Fibroblast of lung (primary cell): Measurements from ENCODE around the gene TBC1D10B. TPM values are rescaled to one million over a fixed set of nuclear protein-coding genes. Genes with fewer than 3 reads are reported as not detected.
"Not testable (repeated sequence)": the region's sequence is repeated elsewhere in the genome, so short reads cannot be mapped to it uniquely, and the experiment has no call there.

Experiments
- DNase-seq, 2 donors: peaks; one replicate each; pipeline versions ENCODE4 v3.0.0 to v3.0.0-alpha.2; 2010; ENCODE audit warnings: low read depth in 2 of 2
- H2AFZ ChIP-seq: 2 replicates; pipeline ENCODE4 v1.5.1; 2012; ENCODE audit warnings: low read length, control low read depth, inconsistent platforms
- H3K27ac ChIP-seq: 2 replicates; pipeline ENCODE4 v1.5.1; 2011; ENCODE audit warnings: low read length, control low read depth; ENCODE audit not compliant: insufficient read depth
- H3K27me3 ChIP-seq: 2 replicates; pipeline ENCODE4 v1.5.1; 2011; ENCODE audit warnings: mild to moderate bottlenecking, low read length; ENCODE audit not compliant: control insufficient read depth, insufficient read depth
- H3K36me3 ChIP-seq: 2 replicates; pipeline ENCODE4 v1.5.1; 2011; ENCODE audit warnings: low read length; ENCODE audit not compliant: control insufficient read depth, insufficient read depth
- H3K4me1 ChIP-seq: 2 replicates; pipeline ENCODE4 v1.5.1; 2011; ENCODE audit warnings: low read length; ENCODE audit not compliant: control insufficient read depth, insufficient read depth; ENCODE audit errors: extremely low read depth
- H3K4me2 ChIP-seq: 2 replicates; pipeline ENCODE4 v1.5.1; 2011; ENCODE audit warnings: low read length, control low read depth; ENCODE audit not compliant: insufficient read depth; ENCODE audit errors: extremely low read depth
- H3K4me3 ChIP-seq, 4 experiments: fragments of 200-600 bp in 1 of 4; sonication (generic) in 1 of 4; replicated peaks in 1 of 4; 2 replicates each; pipeline ENCODE4 v1.5.1; 2011 to 2016; ENCODE audit warnings: low read length in 4 of 4, low read depth in 3 of 4, mild to moderate bottlenecking in 3 of 4, control low read depth in 2 of 4, inconsistent platforms in 1 of 4, mixed read lengths in 1 of 4; ENCODE audit not compliant: insufficient read depth in 1 of 4; ENCODE audit errors: control extremely low read depth in 1 of 4
- H3K79me2 ChIP-seq: 2 replicates; pipeline ENCODE4 v1.5.1; 2012; ENCODE audit warnings: mild to moderate bottlenecking, low read length, inconsistent platforms; ENCODE audit not compliant: control insufficient read depth, insufficient read depth
- H3K9ac ChIP-seq: 2 replicates; pipeline ENCODE4 v1.5.1; 2011; ENCODE audit warnings: mild to moderate bottlenecking, low read length, control low read depth; ENCODE audit not compliant: insufficient read depth
- H3K9me3 ChIP-seq: 2 replicates; pipeline ENCODE4 v1.5.1; 2012; ENCODE audit warnings: low read depth, low read length; ENCODE audit not compliant: control insufficient read depth, insufficient read depth
- H4K20me1 ChIP-seq: 2 replicates; pipeline ENCODE4 v1.5.1; 2011; ENCODE audit warnings: low read length; ENCODE audit not compliant: control insufficient read depth, insufficient read depth; ENCODE audit errors: extremely low read depth
- CTCF ChIP-seq, 2 donors: IDR thresholded peaks in 1 of 2; conservative IDR thresholded peaks in 1 of 2; 1 replicate in 1 of 2; 2 replicates in 1 of 2; pipeline ENCODE4 v1.5.1; 2011 to 2012; ENCODE audit warnings: low read length in 2 of 2, control low read depth in 1 of 2, inconsistent platforms in 1 of 2, low read depth in 1 of 2, mild to moderate bottlenecking in 1 of 2
- EZH2 ChIP-seq: IDR thresholded peaks from 2 replicates; pipeline ENCODE4 v1.5.1; 2012; ENCODE audit warnings: low read length, control low read depth, mild to moderate bottlenecking; ENCODE audit errors: missing control alignments
- polyA plus RNA-seq, 2 donors: library from polyadenylated mRNA; depleted of rRNA in 1 of 2; stranded (reverse) in 1 of 2; unstranded in 1 of 2; fragments of >200 nt; gene quantifications; 2 replicates each; pipeline ENCODE4 v1.2.1, GENCODE V29; 2011 to 2012; ENCODE audit warnings: missing spikeins in 1 of 2
- total RNA-seq: library from RNA; depleted of rRNA; stranded (reverse); fragments of >200 nt; gene quantifications from 2 replicates; pipeline ENCODE4 v1.2.1, GENCODE V29; 2014

TBC1D10B gene
- total and polyA plus RNA-seq, 2 donors (not counting 1 experiment from before 2014, with no cell fraction given) = 14.8 to 29.6 TPM

DNA sequence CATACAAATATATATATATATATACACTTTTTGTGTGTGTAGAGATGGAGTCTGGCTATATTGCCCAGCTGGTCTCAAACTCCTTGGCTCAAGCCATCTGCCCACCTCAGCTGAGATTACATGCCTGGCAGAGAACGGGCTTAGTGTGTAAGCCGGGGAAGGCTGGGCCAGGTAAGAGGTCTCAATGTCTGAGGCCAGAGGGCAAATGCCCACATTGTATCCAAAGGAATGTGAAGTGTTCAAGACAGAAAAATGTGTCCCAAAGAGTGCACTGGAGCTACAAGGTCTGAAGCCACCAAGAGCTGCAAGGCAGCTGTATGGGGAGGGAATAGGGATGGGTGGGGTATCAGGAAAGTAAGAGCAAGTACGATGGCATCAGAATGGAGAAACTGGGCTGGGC, 24.0 kb downstream of the TBC1D10B start:
- TF ChIP-seq CTCF (conservative IDR thresholded peaks at IDR 0.05 in 1 of 2, IDR thresholded peaks at IDR 0.05 in 1 of 2; ENCODE audit: low read depth in 1 of 2, low read length in 2 of 2) = no peak
- no peak for TF ChIP-seq EZH2
- H2AFZ ChIP-seq = no peak overlapping the region
- no peaks in the 10 kb centered on the region for H3K9me3 ChIP-seq
- H3K27ac ChIP-seq = no peak overlapping the region
- H3K4me1 ChIP-seq = no peaks in the 10 kb centered on the region
- no peak overlapping the region for H3K4me2 ChIP-seq
- no peak overlapping the region for H3K9ac ChIP-seq
- no peaks in the 10 kb centered on the region for H3K27me3 ChIP-seq
- no peaks in the 10 kb centered on the region for H3K79me2 ChIP-seq
- peaks cover 7% of the 10 kb centered on the region for H3K36me3 ChIP-seq
- no peak overlapping the region for H3K4me3 ChIP-seq
- H4K20me1 ChIP-seq = no peaks in the 10 kb centered on the region
- no peak for DNase-seq

DNA sequence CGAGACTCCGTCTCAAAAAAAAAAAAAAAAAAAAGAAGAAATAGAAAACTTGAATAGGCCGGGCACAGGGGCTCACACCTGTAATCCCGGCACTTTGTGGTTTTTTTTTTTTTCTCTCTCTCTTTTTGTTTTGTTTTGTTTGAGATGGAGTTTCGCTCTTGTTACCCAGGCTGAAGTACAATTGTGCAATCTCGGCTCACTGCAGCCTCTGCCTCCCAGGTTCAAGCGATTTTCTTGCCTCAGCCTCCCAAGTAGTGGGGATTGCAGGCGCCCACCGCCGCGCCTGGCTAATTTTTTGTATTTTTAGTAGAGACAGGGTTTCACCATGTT, 26.8 kb downstream of the TBC1D10B start:
- H2AFZ ChIP-seq, H3K4me1 ChIP-seq, H3K27ac ChIP-seq, H3K9ac ChIP-seq, DNase-seq, H3K36me3 ChIP-seq, H3K79me2 ChIP-seq, H3K9me3 ChIP-seq, H3K27me3 ChIP-seq, H4K20me1 ChIP-seq, H3K4me2 ChIP-seq, H3K4me3 ChIP-seq: not testable (repeated sequence)

DNA sequence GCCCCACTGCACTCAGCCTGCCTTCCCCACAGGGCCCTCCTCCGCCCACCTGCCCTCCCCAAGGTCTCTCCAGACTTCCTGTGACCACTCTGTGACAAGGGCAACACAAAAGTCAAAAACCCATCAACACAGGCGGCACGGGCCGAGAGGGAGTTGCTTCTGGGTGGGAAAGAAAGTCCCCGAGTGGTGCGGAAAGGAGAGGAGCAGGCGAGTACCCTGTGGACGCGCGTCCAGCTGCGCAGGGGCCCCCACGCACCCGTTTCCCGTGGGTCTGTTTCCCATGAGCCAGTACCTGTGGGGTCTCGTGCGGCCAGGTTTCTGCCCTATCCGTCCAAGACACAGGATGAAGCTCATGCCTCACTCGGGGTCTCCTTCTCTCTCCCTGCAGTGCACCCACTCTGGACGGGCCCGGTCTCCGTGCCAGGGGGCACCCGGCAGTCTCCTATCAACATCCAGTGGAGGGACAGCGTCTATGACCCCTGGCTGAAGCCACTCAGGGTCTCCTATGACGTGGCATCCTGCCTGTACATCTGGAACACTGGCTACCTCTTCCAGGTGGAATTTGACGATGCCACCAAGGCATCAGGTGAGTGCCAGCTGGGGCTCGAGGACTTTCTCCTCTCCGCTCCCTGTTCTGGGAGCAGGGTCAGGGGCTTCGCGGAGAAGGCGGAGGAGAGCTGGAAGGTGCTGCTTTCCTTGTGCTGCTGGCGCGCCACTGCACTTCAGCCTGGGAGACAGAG, 27.4 kb downstream of the TBC1D10B start:
- no peak for DNase-seq
- no peaks in the 10 kb centered on the region for H3K27me3 ChIP-seq
- no peaks in the 10 kb centered on the region for H4K20me1 ChIP-seq
- H3K9me3 ChIP-seq = no peaks in the 10 kb centered on the region
- no peaks in the 10 kb centered on the region for H3K4me1 ChIP-seq
- no peaks in the 10 kb centered on the region for H3K36me3 ChIP-seq
- no peak overlapping the region for H2AFZ ChIP-seq
- no peak overlapping the region for H3K9ac ChIP-seq
- TF ChIP-seq CTCF (conservative IDR thresholded peaks at IDR 0.05 in 1 of 2, IDR thresholded peaks at IDR 0.05 in 1 of 2; ENCODE audit: low read depth in 1 of 2, low read length in 2 of 2) (no peak), EZH2 (no peak)
- H3K4me3 ChIP-seq = no peak overlapping the region
- H3K79me2 ChIP-seq = no peaks in the 10 kb centered on the region
- H3K27ac ChIP-seq = no peak overlapping the region
- no peak overlapping the region for H3K4me2 ChIP-seq
